ENCODE data around the gene HLA-A.
"Not testable (repeated sequence)": the region's sequence is repeated elsewhere in the genome, so short reads cannot be mapped to it uniquely, and the experiment has no call there.

GRCh38 chr6:29930047-29930446 lies 12.3 kb upstream of the HLA-A start:
- TF ChIP-seq EZH2 (IDR thresholded peaks at IDR 0.05; ENCODE audit: borderline replicate concordance); CTCF (IDR thresholded peaks at IDR 0.05; ENCODE audit: poor library complexity); EZH2phosphoT487 (IDR thresholded peaks at IDR 0.05; ENCODE audit: low read depth, severe bottlenecking, unreplicated experiment): not testable (repeated sequence)
